HepG2 (cell line): ENCODE data around the gene TMEM269. TPM values are rescaled to one million over a fixed set of nuclear protein-coding genes. Genes with fewer than 3 reads are reported as not detected.

Experiments used
- ARID4A ChIP-seq: sonication (generic); formaldehyde crosslinking; IDR thresholded peaks from 2 replicates; pipeline ENCODE4 v1.5.0; 2020; ENCODE audit warnings: mild to moderate bottlenecking, missing genetic modification reagents, borderline replicate concordance
- ATF7-NPFF ChIP-seq: sonication (generic); formaldehyde crosslinking; IDR thresholded peaks from 2 replicates; pipeline ENCODE4 v1.8.1; 2023; ENCODE audit warnings: mild to moderate bottlenecking, low read depth, missing genetic modification reagents, moderate library complexity
- EP300 ChIP-seq, 3 experiments: sonication (generic) in 1 of 3; formaldehyde crosslinking in 1 of 3; IDR thresholded peaks; 2 replicates each; pipeline versions ENCODE4 v1.5.1 to v1.6.1; 2011 to 2020; ENCODE audit warnings: low read depth in 2 of 3, low read length in 2 of 3, borderline replicate concordance in 1 of 3, improper control_type of control experiment in 1 of 3, mild to moderate bottlenecking in 1 of 3, missing genetic modification reagents in 1 of 3, moderate library complexity in 1 of 3
- HIVEP1 ChIP-seq: sonication (generic); formaldehyde crosslinking; IDR thresholded peaks from 2 replicates; pipeline ENCODE4 v1.4.0; 2020; ENCODE audit warnings: mild to moderate bottlenecking, missing genetic modification reagents
- KAT2B ChIP-seq: fragments of 150-350 bp; IDR thresholded peaks from 2 replicates; pipeline ENCODE4 v1.6.1; 2014; ENCODE audit warnings: low read depth, low read length, borderline replicate concordance
- KDM6A ChIP-seq: IDR thresholded peaks from 2 replicates; pipeline ENCODE4 v1.6.1; 2016; ENCODE audit warnings: low read depth
- MEIS1 ChIP-seq: sonication (generic); formaldehyde crosslinking; IDR thresholded peaks from 2 replicates; pipeline ENCODE4 v1.9.0; 2021; ENCODE audit warnings: mild to moderate bottlenecking, missing genetic modification reagents, moderate library complexity, borderline replicate concordance
- MYC ChIP-seq: sonication (generic); formaldehyde crosslinking; IDR thresholded peaks from 2 replicates; pipeline ENCODE4 v1.9.0; 2021; ENCODE audit warnings: missing genetic modification reagents, borderline replicate concordance
- NCOA2 ChIP-seq: sonication (generic); formaldehyde crosslinking; IDR thresholded peaks from 2 replicates; pipeline ENCODE4 v1.8.0; 2022; ENCODE audit warnings: inconsistent platforms
- NFYB ChIP-seq: sonication (generic); formaldehyde crosslinking; IDR thresholded peaks from 2 replicates; pipeline ENCODE4 v1.4.0; 2020; ENCODE audit warnings: missing genetic modification reagents
- RBFOX2 ChIP-seq: fragments of 200-400 bp; formaldehyde crosslinking; IDR thresholded peaks from 2 replicates; pipeline ENCODE4 v1.6.1; 2017; ENCODE audit warnings: low read depth, mild to moderate bottlenecking, low read length
- RELA ChIP-seq: sonication (generic); formaldehyde crosslinking; IDR thresholded peaks from 2 replicates; pipeline ENCODE4 v1.4.0; 2020; ENCODE audit warnings: missing genetic modification reagents
- SCMH1 ChIP-seq: sonication (generic); formaldehyde crosslinking; IDR thresholded peaks from 2 replicates; pipeline ENCODE4 v1.9.0; 2021; ENCODE audit warnings: missing genetic modification reagents, mild to moderate bottlenecking, borderline replicate concordance
- SNRNP70 ChIP-seq: fragments of 200-400 bp; formaldehyde crosslinking; IDR thresholded peaks from 2 replicates; pipeline ENCODE4 v1.6.1; 2017; ENCODE audit warnings: mild to moderate bottlenecking, low read depth, low read length, moderate library complexity
- STAT6 ChIP-seq: sonication (generic); formaldehyde crosslinking; IDR thresholded peaks from 2 replicates; pipeline ENCODE4 v1.4.0; 2020; ENCODE audit warnings: missing genetic modification reagents, mild to moderate bottlenecking, borderline replicate concordance
- ZMAT3 ChIP-seq: sonication (generic); formaldehyde crosslinking; conservative IDR thresholded peaks from 2 replicates; pipeline ENCODE4 v1.7.0; 2021; ENCODE audit warnings: missing genetic modification reagents
- ZNF160 ChIP-seq: sonication (generic); formaldehyde crosslinking; IDR thresholded peaks from 2 replicates; pipeline ENCODE4 v1.8.0; 2022; ENCODE audit warnings: mild to moderate bottlenecking, inconsistent platforms, missing genetic modification reagents
- ZNF563 ChIP-seq: sonication (generic); formaldehyde crosslinking; IDR thresholded peaks from 2 replicates; pipeline ENCODE4 v1.8.0; 2022; ENCODE audit warnings: mild to moderate bottlenecking, moderate library complexity, missing genetic modification reagents
- ZNF773 ChIP-seq: sonication (generic); formaldehyde crosslinking; IDR thresholded peaks from 2 replicates; pipeline ENCODE4 v1.4.0; 2020; ENCODE audit warnings: missing genetic modification reagents, borderline replicate concordance
- ZNF839 ChIP-seq: sonication (generic); formaldehyde crosslinking; IDR thresholded peaks from 2 replicates; pipeline ENCODE4 v1.4.0; 2020; ENCODE audit warnings: missing genetic modification reagents, mild to moderate bottlenecking, borderline replicate concordance
- ZSCAN25 ChIP-seq: sonication (generic); formaldehyde crosslinking; IDR thresholded peaks from 2 replicates; pipeline ENCODE4 v1.8.0; 2022; ENCODE audit warnings: mild to moderate bottlenecking, missing genetic modification reagents
- polyA plus RNA-seq, 8 experiments: library from polyadenylated mRNA; depleted of rRNA in 3 of 8; stranded (reverse) in 7 of 8; unstranded in 1 of 8; fragments of >200 nt; fragmentation: Illumina TruSeq in 4 of 8; extraction: Trizol in 4 of 8; gene quantifications; 2 replicates each; pipeline versions ENCODE4 v1.2.1 to v1.2.3, GENCODE V29; 2011 to 2016; ENCODE audit warnings: low read depth in 4 of 8, missing spikeins in 1 of 8, mixed read lengths in 1 of 8; ENCODE audit not compliant: insufficient read depth in 1 of 8
- total RNA-seq, 5 experiments: library from RNA; depleted of rRNA; stranded (reverse); fragments of >200 nt; fragmentation: Illumina TruSeq; extraction: Trizol; gene quantifications; 2 replicates each; pipeline ENCODE4 v1.2.3, GENCODE V29; 2016; ENCODE audit warnings: low read depth in 1 of 5

The TMEM269 gene
- total and polyA plus RNA-seq, 2 of the 13 experiments (the other 11 are each of a cell fraction or from before 2014, with no cell fraction given) = 0.15 to 0.21 TPM

GRCh38 chr1:42739753-42740700, 44.8 kb upstream of the TMEM269 start, which contains the start of gene CLDN19 (continued):
- peak; percentile 50; the same call in 1 of the 2 replicates for TF ChIP-seq RBFOX2
- no peak for TF ChIP-seq SNRNP70
- 0 out of 2 replicates have a peak, but pooled peaks have one; percentile 13 for TF ChIP-seq KDM6A (CRISPR knock-in tag)
- TF ChIP-seq ZMAT3 (CRISPR knock-in tag) = peak; percentile 37; the same call in 1 of the 2 replicates
- TF ChIP-seq EP300 (IDR thresholded peaks at IDR 0.05; ENCODE audit: low read depth in 2 of 2, low read length in 2 of 2) = peak in 1 of 2 experiments; percentile 29; a peak in 1 of 4 replicates
- TF ChIP-seq EP300 (CRISPR knock-in tag; IDR thresholded peaks at IDR 0.05; ENCODE audit: borderline replicate concordance) = no peak
- peak; percentile 96 for TF ChIP-seq HIVEP1 (CRISPR knock-in tag)
- TF ChIP-seq ARID4A (CRISPR knock-in tag) = peak; percentile 46; the same call in 1 of the 2 replicates
- TF ChIP-seq ZNF563 (CRISPR knock-in tag) = no peak
- 0 out of 2 replicates have a peak, but pooled peaks have one; percentile 14 for TF ChIP-seq RELA
- peak; percentile 83; the same call in 1 of the 2 replicates for TF ChIP-seq ZNF839 (CRISPR knock-in tag)
- TF ChIP-seq NFYB = no peak
- 0 out of 2 replicates have a peak, but pooled peaks have one; percentile 60 for TF ChIP-seq ZNF160
- peak; percentile 59 for TF ChIP-seq MYC (CRISPR knock-in tag)
- peak; percentile 59; the same call in 1 of the 2 replicates for TF ChIP-seq ATF7-NPFF (CRISPR knock-in tag)
- TF ChIP-seq ZSCAN25 (CRISPR knock-in tag) = peak; percentile 97
- no peak for TF ChIP-seq SCMH1 (CRISPR knock-in tag)
- TF ChIP-seq STAT6 (CRISPR knock-in tag) = 0 out of 2 replicates have a peak, but pooled peaks have one; percentile 62
- TF ChIP-seq KAT2B = no peak
- no peak for TF ChIP-seq MEIS1 (CRISPR knock-in tag)
- no peak for TF ChIP-seq ZNF773
- 0 out of 2 replicates have a peak, but pooled peaks have one; percentile 23 for TF ChIP-seq NCOA2 (CRISPR knock-in tag)
